HepG2 (cell line): ENCODE data around the gene GATAD2B. TPM values are rescaled to one million over a fixed set of nuclear protein-coding genes. Genes with fewer than 3 reads are reported as not detected.

ENCODE experiments used
- ADNP ChIP-seq: sonication (generic); formaldehyde crosslinking; IDR thresholded peaks from 2 replicates; pipeline ENCODE4 v1.4.0; 2020; ENCODE audit warnings: missing genetic modification reagents
- ATAD3A ChIP-seq: sonication (generic); formaldehyde crosslinking; IDR thresholded peaks from 2 replicates; pipeline ENCODE4 v1.4.0; 2020; ENCODE audit warnings: missing genetic modification reagents
- CREB3 ChIP-seq: sonication (generic); formaldehyde crosslinking; IDR thresholded peaks from 2 replicates; pipeline ENCODE4 v1.5.0; 2020; ENCODE audit warnings: missing genetic modification reagents
- FOXC1 ChIP-seq: sonication (generic); formaldehyde crosslinking; IDR thresholded peaks from 2 replicates; pipeline ENCODE4 v1.8.0; 2022; ENCODE audit warnings: mild to moderate bottlenecking, missing genetic modification reagents, borderline replicate concordance
- IKZF5 ChIP-seq: IDR thresholded peaks from 2 replicates; pipeline ENCODE4 v1.6.1; 2018; ENCODE audit warnings: missing genetic modification reagents, mild to moderate bottlenecking, missing compliant biosample characterization
- POGK ChIP-seq: sonication (generic); formaldehyde crosslinking; conservative IDR thresholded peaks from 2 replicates; pipeline ENCODE4 v1.8.0; 2022; ENCODE audit warnings: mild to moderate bottlenecking, moderate library complexity, missing genetic modification reagents
- REL ChIP-seq: sonication (generic); formaldehyde crosslinking; conservative IDR thresholded peaks from 2 replicates; pipeline ENCODE4 v1.8.0; 2022; ENCODE audit warnings: mild to moderate bottlenecking, missing genetic modification reagents, moderate library complexity
- RNF219 ChIP-seq: sonication (generic); formaldehyde crosslinking; IDR thresholded peaks from 2 replicates; pipeline ENCODE4 v1.5.0; 2020; ENCODE audit warnings: mild to moderate bottlenecking, missing genetic modification reagents
- SKI ChIP-seq: fragments of 450-650 bp; IDR thresholded peaks from one replicate; pipeline ENCODE4 v1.6.1; 2018; ENCODE audit warnings: mild to moderate bottlenecking; ENCODE audit not compliant: partially characterized antibody
- SMARCC2 ChIP-seq: fragments of 450-650 bp; IDR thresholded peaks from 2 replicates; pipeline ENCODE4 v1.6.1; 2017; ENCODE audit warnings: antibody characterized with exemption, mild to moderate bottlenecking
- TARDBP ChIP-seq: sonication (generic); formaldehyde crosslinking; IDR thresholded peaks from 2 replicates; pipeline ENCODE4 v1.8.0; 2022; ENCODE audit warnings: mild to moderate bottlenecking, missing genetic modification reagents
- TCF7 ChIP-seq: sonication (generic); IDR thresholded peaks from 2 replicates; pipeline ENCODE4 v1.6.1; 2016; ENCODE audit warnings: antibody characterized with exemption, low read depth
- UBTF ChIP-seq: sonication (generic); formaldehyde crosslinking; IDR thresholded peaks from 2 replicates; pipeline ENCODE4 v1.4.0; 2020; ENCODE audit warnings: mild to moderate bottlenecking, missing genetic modification reagents
- ZBTB44 ChIP-seq: sonication (generic); formaldehyde crosslinking; IDR thresholded peaks from 2 replicates; pipeline ENCODE4 v1.4.0; 2020; ENCODE audit warnings: missing genetic modification reagents
- ZBTB49 ChIP-seq: sonication (generic); formaldehyde crosslinking; IDR thresholded peaks from 2 replicates; pipeline ENCODE4 v1.4.0; 2020; ENCODE audit warnings: missing genetic modification reagents, borderline replicate concordance
- ZNF253 ChIP-seq: sonication (generic); formaldehyde crosslinking; IDR thresholded peaks from 2 replicates; pipeline ENCODE4 v1.8.0; 2022; ENCODE audit warnings: mild to moderate bottlenecking, missing genetic modification reagents, borderline replicate concordance
- polyA plus RNA-seq, 8 experiments: library from polyadenylated mRNA; depleted of rRNA in 3 of 8; stranded (reverse) in 7 of 8; unstranded in 1 of 8; fragments of >200 nt; fragmentation: Illumina TruSeq in 4 of 8; extraction: Trizol in 4 of 8; gene quantifications; 2 replicates each; pipeline versions ENCODE4 v1.2.1 to v1.2.3, GENCODE V29; 2011 to 2016; ENCODE audit warnings: low read depth in 4 of 8, missing spikeins in 1 of 8, mixed read lengths in 1 of 8; ENCODE audit not compliant: insufficient read depth in 1 of 8
- total RNA-seq, 5 experiments: library from RNA; depleted of rRNA; stranded (reverse); fragments of >200 nt; fragmentation: Illumina TruSeq; extraction: Trizol; gene quantifications; 2 replicates each; pipeline ENCODE4 v1.2.3, GENCODE V29; 2016; ENCODE audit warnings: low read depth in 1 of 5

GATAD2B gene
- total and polyA plus RNA-seq, 2 of the 13 experiments (the other 11 are each of a cell fraction or from before 2014, with no cell fraction given), result 3.2 to 5.2 TPM

GRCh38 chr1:153946622-153947241 is 24.0 kb upstream of the GATAD2B start, which contains the start of gene DENND4B (continued):
- TF ChIP-seq IKZF5 (CRISPR knock-in tag), result peak; percentile 69; the same call in 1 of the 2 replicates
- no peak for TF ChIP-seq SMARCC2
- no peak for TF ChIP-seq ZNF253 (CRISPR knock-in tag)
- 0 out of 2 replicates have a peak, but pooled peaks have one; percentile 24 for TF ChIP-seq REL (CRISPR knock-in tag)
- TF ChIP-seq SKI, result peak; percentile 83
- TF ChIP-seq TCF7, result no peak
- no peak for TF ChIP-seq ADNP
- no peak for TF ChIP-seq RNF219 (CRISPR knock-in tag)
- no peak for TF ChIP-seq CREB3
- TF ChIP-seq TARDBP (CRISPR knock-in tag), result peak; percentile 34; the same call in 1 of the 2 replicates
- TF ChIP-seq ATAD3A (CRISPR knock-in tag), result no peak
- TF ChIP-seq FOXC1, result no peak
- no peak for TF ChIP-seq ZBTB49 (CRISPR knock-in tag)
- no peak for TF ChIP-seq ZBTB44
- 0 out of 2 replicates have a peak, but pooled peaks have one; percentile 52 for TF ChIP-seq POGK
- no peak; the same call in 1 of the 2 replicates for TF ChIP-seq UBTF (CRISPR knock-in tag)
